Measurements from ENCODE around the gene SYT12. TPM values are rescaled to one million over a fixed set of nuclear protein-coding genes. Genes with fewer than 3 reads are reported as not detected.

SYT12 gene
- total RNA-seq, 1 experiment from 2014 or later: 3.1 TPM

DNA sequence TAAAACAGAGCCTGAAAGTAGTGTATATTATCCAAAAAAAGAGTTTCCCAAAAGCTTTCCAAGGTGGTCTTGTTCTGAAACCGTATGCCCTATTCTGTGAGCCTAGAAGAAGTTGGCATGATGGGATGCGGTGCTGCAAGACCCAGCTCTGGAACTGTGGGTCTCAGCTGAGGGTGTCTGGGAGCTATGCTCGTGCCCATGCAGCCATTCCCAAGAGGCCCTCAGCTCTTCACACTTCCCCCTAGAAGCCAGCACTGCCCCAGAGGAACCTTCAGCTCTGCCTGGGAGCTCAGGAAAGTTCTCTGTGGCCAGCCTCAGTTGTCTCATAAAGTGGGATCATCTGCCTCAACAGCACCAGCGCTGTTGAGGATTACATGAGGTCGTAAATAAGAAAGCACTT, 6.4 kb upstream of the SYT12 start:
- intact Hi-C loops (cut with micrococcal nuclease; ENCODE audit: unreplicated experiment): no loop called here
- no peak for DNase-seq (ENCODE audit: low spot score)
- BruUV-seq (replicated peaks): no TSS peak
- H3K27ac ChIP-seq (ENCODE audit: low read depth, low read length, poor library complexity, severe bottlenecking): no peak overlapping the region
- no peak overlapping the region for H3K4me3 ChIP-seq (ENCODE audit: low read depth, low read length, poor library complexity, severe bottlenecking)
- no peaks in the 10 kb centered on the region for H3K9me3 ChIP-seq (ENCODE audit: low read depth, low read length, poor library complexity, severe bottlenecking)
- ChIA-PET POLR2A (ENCODE audit: low non-redundant PET) (interaction anchor here (0.6 kb wide), 1 partner anchor 353 kb away, joined by 8 read pairs; no protein-coding TSS in a partner anchor), CTCF (interaction anchor here (0.8 kb wide), 1 partner anchor 749 kb away, joined by 3 read pairs; no protein-coding TSS in a partner anchor)
- no peaks in the 10 kb centered on the region for H3K27me3 ChIP-seq (replicated peaks; ENCODE audit: insufficient read depth, low read depth, low read length, poor library complexity)
- TF ChIP-seq, protein P1, sequence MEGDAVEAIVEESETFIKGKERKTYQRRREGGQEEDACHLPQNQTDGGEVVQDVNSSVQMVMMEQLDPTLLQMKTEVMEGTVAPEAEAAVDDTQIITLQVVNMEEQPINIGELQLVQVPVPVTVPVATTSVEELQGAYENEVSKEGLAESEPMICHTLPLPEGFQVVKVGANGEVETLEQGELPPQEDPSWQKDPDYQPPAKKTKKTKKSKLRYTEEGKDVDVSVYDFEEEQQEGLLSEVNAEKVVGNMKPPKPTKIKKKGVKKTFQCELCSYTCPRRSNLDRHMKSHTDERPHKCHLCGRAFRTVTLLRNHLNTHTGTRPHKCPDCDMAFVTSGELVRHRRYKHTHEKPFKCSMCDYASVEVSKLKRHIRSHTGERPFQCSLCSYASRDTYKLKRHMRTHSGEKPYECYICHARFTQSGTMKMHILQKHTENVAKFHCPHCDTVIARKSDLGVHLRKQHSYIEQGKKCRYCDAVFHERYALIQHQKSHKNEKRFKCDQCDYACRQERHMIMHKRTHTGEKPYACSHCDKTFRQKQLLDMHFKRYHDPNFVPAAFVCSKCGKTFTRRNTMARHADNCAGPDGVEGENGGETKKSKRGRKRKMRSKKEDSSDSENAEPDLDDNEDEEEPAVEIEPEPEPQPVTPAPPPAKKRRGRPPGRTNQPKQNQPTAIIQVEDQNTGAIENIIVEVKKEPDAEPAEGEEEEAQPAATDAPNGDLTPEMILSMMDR (conservative IDR thresholded peaks at IDR 0.05; ENCODE audit: low read depth, low read length): no peak
- TF ChIP-seq EZH2 (IDR thresholded peaks at IDR 0.05; ENCODE audit: borderline replicate concordance, low read depth, low read length, poor library complexity, severe bottlenecking): no peak
- no peaks in the 10 kb centered on the region for H3K36me3 ChIP-seq (ENCODE audit: insufficient read depth, low read length, poor library complexity, severe bottlenecking)
- peaks cover 3% of the 10 kb centered on the region for H3K4me1 ChIP-seq (ENCODE audit: insufficient read depth, low read length, poor library complexity, severe bottlenecking)

DNA sequence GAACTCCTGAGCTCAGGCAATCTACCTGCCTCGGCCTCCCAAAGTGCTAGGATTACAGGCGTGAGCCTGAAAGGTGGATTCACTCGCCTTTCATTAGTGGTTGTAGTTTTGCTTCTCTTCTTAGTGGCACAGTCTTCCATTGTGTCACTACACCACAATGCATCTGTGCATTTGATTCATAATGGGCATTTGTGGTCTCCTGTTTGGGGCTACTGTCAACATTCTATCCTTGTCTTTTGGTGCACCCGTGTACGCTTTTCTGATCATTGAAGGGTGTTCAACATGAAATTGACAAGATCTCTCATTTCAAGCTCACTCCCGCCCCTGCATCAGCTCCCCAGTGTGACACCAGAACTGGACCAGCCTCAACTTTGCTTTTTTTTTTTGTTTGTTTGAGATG, 2.0 kb upstream of the SYT12 start:
- CTCF ChIA-PET: interaction anchor here (0.6 kb wide), 1 partner anchor 90 kb away, joined by 8 read pairs; no protein-coding TSS in a partner anchor
- no TSS peak for BruUV-seq (replicated peaks)

DNA sequence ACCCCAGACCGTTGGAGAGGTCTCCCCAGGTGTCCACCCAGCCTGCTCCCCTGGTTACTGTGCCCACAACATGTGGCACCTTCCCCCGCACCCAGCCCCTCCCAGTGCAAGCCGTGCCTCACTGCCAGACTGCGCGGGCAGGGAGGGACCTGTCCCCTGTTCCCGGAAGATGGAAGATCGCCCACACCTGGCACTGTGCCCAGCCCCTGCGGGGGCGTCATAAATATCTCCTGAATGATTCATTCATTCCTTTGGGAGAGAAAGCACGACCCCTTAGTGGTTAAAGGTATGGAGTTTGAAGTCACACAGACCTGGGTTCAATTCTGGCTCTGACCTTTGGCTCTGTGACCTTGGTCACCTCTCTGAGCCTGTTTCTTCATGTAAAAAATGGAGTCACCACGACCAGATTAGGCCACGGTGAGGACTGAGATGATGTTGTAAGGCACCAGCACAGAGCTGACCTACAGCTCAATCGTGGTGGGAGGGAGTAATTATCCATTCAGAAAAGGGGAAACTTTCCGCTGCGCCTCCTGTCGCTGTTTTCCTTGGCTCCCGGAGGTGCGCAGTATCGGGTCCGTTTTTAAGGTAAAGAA, 497 bp upstream of the SYT12 start:
- Histone ChIP-seq H3K36me3 (ENCODE audit: insufficient read depth, low read length, poor library complexity, severe bottlenecking) (no peaks in the 10 kb centered on the region), H3K27me3 (replicated peaks; ENCODE audit: insufficient read depth, low read depth, low read length, poor library complexity) (no peaks in the 10 kb centered on the region), H3K9me3 (ENCODE audit: low read depth, low read length, poor library complexity, severe bottlenecking) (no peaks in the 10 kb centered on the region), H3K4me1 (ENCODE audit: insufficient read depth, low read length, poor library complexity, severe bottlenecking) (peaks cover 20% of the 10 kb centered on the region), H3K27ac (ENCODE audit: low read depth, low read length, poor library complexity, severe bottlenecking) (no peak overlapping the region), H3K4me3 (ENCODE audit: low read depth, low read length, poor library complexity, severe bottlenecking) (peak overlapping the region; percentile 54)
- BruUV-seq (replicated peaks): no TSS peak
- CTCF ChIA-PET: interaction anchor here (0.6 to 1.5 kb wide), 5 partner anchors 9 to 149 kb away, joined by 3 to 4 read pairs (median 3); no protein-coding TSS in a partner anchor
- intact Hi-C loops (cut with micrococcal nuclease; ENCODE audit: unreplicated experiment): no loop called here
- DNase-seq (ENCODE audit: low spot score): peak; percentile 89
- TF ChIP-seq, protein P1 (conservative IDR thresholded peaks at IDR 0.05; ENCODE audit: low read depth, low read length): no peak
- no peak for TF ChIP-seq EZH2 (IDR thresholded peaks at IDR 0.05; ENCODE audit: borderline replicate concordance, low read depth, low read length, poor library complexity, severe bottlenecking)
- POLR2A ChIA-PET (ENCODE audit: low non-redundant PET): interaction anchor here (0.7 kb wide), 1 partner anchor 344 kb away, joined by 3 read pairs; no protein-coding TSS in a partner anchor

More for the DNA sequence above, 2.0 kb upstream of the SYT12 start:
- Histone ChIP-seq H3K36me3 (ENCODE audit: insufficient read depth, low read length, poor library complexity, severe bottlenecking) (no peaks in the 10 kb centered on the region), H3K27me3 (replicated peaks; ENCODE audit: insufficient read depth, low read depth, low read length, poor library complexity) (no peaks in the 10 kb centered on the region), H3K9me3 (ENCODE audit: low read depth, low read length, poor library complexity, severe bottlenecking) (no peaks in the 10 kb centered on the region), H3K4me1 (ENCODE audit: insufficient read depth, low read length, poor library complexity, severe bottlenecking) (peaks cover 20% of the 10 kb centered on the region), H3K4me3 (ENCODE audit: low read depth, low read length, poor library complexity, severe bottlenecking) (no peak overlapping the region), H3K27ac (ENCODE audit: low read depth, low read length, poor library complexity, severe bottlenecking) (no peak overlapping the region)
- TF ChIP-seq EZH2 (IDR thresholded peaks at IDR 0.05; ENCODE audit: borderline replicate concordance, low read depth, low read length, poor library complexity, severe bottlenecking): no peak
- TF ChIP-seq, protein P1 (conservative IDR thresholded peaks at IDR 0.05; ENCODE audit: low read depth, low read length): no peak
- POLR2A ChIA-PET (ENCODE audit: low non-redundant PET): no interaction called here
- no peak for DNase-seq (ENCODE audit: low spot score)
- intact Hi-C loops (cut with micrococcal nuclease; ENCODE audit: unreplicated experiment): no loop called here
